HepG2 (cell line): Measurements from ENCODE around the gene GNG7. TPM values are rescaled to one million over a fixed set of nuclear protein-coding genes. Genes with fewer than 3 reads are reported as not detected.

ENCODE experiments used
- CBX5 ChIP-seq: sonication (generic); formaldehyde crosslinking; IDR thresholded peaks from 2 replicates; pipeline ENCODE4 v1.4.0; 2020; ENCODE audit warnings: missing genetic modification reagents, borderline replicate concordance
- FOXM1 ChIP-seq: sonication (generic); formaldehyde crosslinking; IDR thresholded peaks from 2 replicates; pipeline ENCODE4 v1.5.0; 2020; ENCODE audit warnings: missing genetic modification reagents
- IRF2 ChIP-seq: IDR thresholded peaks from 2 replicates; pipeline ENCODE4 v1.6.1; 2018; ENCODE audit warnings: missing genetic modification reagents, missing compliant biosample characterization
- MED8 ChIP-seq: sonication (generic); formaldehyde crosslinking; IDR thresholded peaks from 2 replicates; pipeline ENCODE4 v1.8.1; 2023; ENCODE audit warnings: mild to moderate bottlenecking, missing genetic modification reagents; ENCODE audit not compliant: insufficient replicate concordance
- NFYB ChIP-seq: sonication (generic); formaldehyde crosslinking; IDR thresholded peaks from 2 replicates; pipeline ENCODE4 v1.4.0; 2020; ENCODE audit warnings: missing genetic modification reagents
- POLR2A ChIP-seq, 2 experiments: IDR thresholded peaks; 2 replicates each; pipeline ENCODE4 v1.6.1; 2011; ENCODE audit warnings: low read depth in 2 of 2, low read length in 2 of 2, mild to moderate bottlenecking in 1 of 2, moderate library complexity in 1 of 2; ENCODE audit not compliant: insufficient read depth in 1 of 2
- PRMT3 ChIP-seq: sonication (generic); formaldehyde crosslinking; IDR thresholded peaks from 2 replicates; pipeline ENCODE4 v1.8.1; 2022; ENCODE audit warnings: low read depth, mild to moderate bottlenecking, moderate library complexity, missing genetic modification reagents, borderline replicate concordance
- RCOR2 ChIP-seq: IDR thresholded peaks from 2 replicates; pipeline ENCODE4 v1.6.1; 2016; ENCODE audit warnings: missing biosample characterization, missing genetic modification reagents
- TOPORS ChIP-seq: sonication (generic); formaldehyde crosslinking; IDR thresholded peaks from 2 replicates; pipeline ENCODE4 v1.8.0; 2023; ENCODE audit warnings: mild to moderate bottlenecking, missing genetic modification reagents
- U2AF2 ChIP-seq: fragments of 200-400 bp; formaldehyde crosslinking; IDR thresholded peaks from 2 replicates; pipeline ENCODE4 v1.6.1; 2017; ENCODE audit warnings: low read depth, mild to moderate bottlenecking, low read length
- ZFY ChIP-seq: sonication (generic); formaldehyde crosslinking; IDR thresholded peaks from 2 replicates; pipeline ENCODE4 v1.4.0; 2020; ENCODE audit warnings: missing genetic modification reagents
- ZMYM3 ChIP-seq: sonication (generic); formaldehyde crosslinking; IDR thresholded peaks from 2 replicates; pipeline ENCODE4 v1.5.1; 2020; ENCODE audit warnings: mild to moderate bottlenecking, missing genetic modification reagents
- ZNF230 ChIP-seq: sonication (generic); formaldehyde crosslinking; IDR thresholded peaks from 2 replicates; pipeline ENCODE4 v1.4.0; 2020; ENCODE audit warnings: mild to moderate bottlenecking, missing genetic modification reagents
- ZNF850 ChIP-seq: sonication (generic); formaldehyde crosslinking; conservative IDR thresholded peaks from 2 replicates; pipeline ENCODE4 v1.9.0; 2021; ENCODE audit warnings: mild to moderate bottlenecking, missing genetic modification reagents
- polyA plus RNA-seq, 8 experiments: library from polyadenylated mRNA; depleted of rRNA in 3 of 8; stranded (reverse) in 7 of 8; unstranded in 1 of 8; fragments of >200 nt; fragmentation: Illumina TruSeq in 4 of 8; extraction: Trizol in 4 of 8; gene quantifications; 2 replicates each; pipeline versions ENCODE4 v1.2.1 to v1.2.3, GENCODE V29; 2011 to 2016; ENCODE audit warnings: low read depth in 4 of 8, missing spikeins in 1 of 8, mixed read lengths in 1 of 8; ENCODE audit not compliant: insufficient read depth in 1 of 8
- total RNA-seq, 5 experiments: library from RNA; depleted of rRNA; stranded (reverse); fragments of >200 nt; fragmentation: Illumina TruSeq; extraction: Trizol; gene quantifications; 2 replicates each; pipeline ENCODE4 v1.2.3, GENCODE V29; 2016; ENCODE audit warnings: low read depth in 1 of 5
- TF ChIP-seq, protein P1 (sequence below): sonication (generic); formaldehyde crosslinking; IDR thresholded peaks from 2 replicates; pipeline ENCODE4 v1.5.1; 2020; ENCODE audit warnings: mild to moderate bottlenecking, missing genetic modification reagents, moderate library complexity
- TF ChIP-seq, protein P2 (sequence below): sonication (generic); formaldehyde crosslinking; IDR thresholded peaks from 2 replicates; pipeline ENCODE4 v1.8.0; 2022; ENCODE audit warnings: mild to moderate bottlenecking, missing genetic modification reagents; ENCODE audit not compliant: insufficient replicate concordance
- TF ChIP-seq, protein P3 (sequence below): IDR thresholded peaks from 2 replicates; pipeline ENCODE4 v1.6.1; 2016; ENCODE audit warnings: low read depth, missing genetic modification reagents, missing compliant biosample characterization
- TF ChIP-seq, protein P4 (sequence below): IDR thresholded peaks from 2 replicates; pipeline ENCODE4 v1.6.1; 2016; ENCODE audit warnings: low read depth, borderline replicate concordance

Gene GNG7
- total and polyA plus RNA-seq, 2 of the 13 experiments (the other 11 are each of a cell fraction or from before 2014, with no cell fraction given), result 1.4 to 3.3 TPM

DNA sequence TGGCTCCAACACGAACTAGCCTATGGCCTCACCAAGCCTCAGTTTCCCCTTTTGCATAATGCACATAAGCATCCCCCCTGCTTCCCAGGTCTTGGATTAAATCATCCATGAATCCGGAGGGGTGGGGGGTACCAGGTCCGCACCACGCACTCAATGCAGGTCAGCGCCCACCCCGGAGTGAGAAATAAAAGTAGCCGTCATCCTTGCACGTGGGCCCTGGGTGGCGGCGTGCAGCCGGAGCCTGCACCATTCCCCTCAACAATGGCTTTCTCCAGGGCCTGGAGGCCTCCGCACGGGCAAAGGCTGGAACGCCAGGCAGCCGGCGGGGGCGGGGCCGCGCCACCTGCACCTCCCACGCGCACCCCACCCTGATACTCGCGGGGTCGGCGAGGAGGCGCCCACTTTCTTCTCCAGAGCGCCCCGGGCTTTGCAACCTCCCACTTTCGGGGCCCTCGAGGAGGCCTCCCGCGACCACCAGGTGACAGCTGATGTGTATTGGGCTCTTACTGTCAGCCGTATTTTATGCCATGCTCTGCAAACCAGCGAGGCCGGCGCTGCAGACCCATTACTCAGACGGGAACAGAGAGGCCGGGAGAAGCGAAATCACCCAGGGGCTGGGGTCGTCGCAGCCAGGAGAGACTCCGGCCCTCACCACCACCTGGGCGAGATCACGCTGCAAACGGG, 227.3 kb downstream of the GNG7 start (continued):
- TF ChIP-seq, protein P1, sequence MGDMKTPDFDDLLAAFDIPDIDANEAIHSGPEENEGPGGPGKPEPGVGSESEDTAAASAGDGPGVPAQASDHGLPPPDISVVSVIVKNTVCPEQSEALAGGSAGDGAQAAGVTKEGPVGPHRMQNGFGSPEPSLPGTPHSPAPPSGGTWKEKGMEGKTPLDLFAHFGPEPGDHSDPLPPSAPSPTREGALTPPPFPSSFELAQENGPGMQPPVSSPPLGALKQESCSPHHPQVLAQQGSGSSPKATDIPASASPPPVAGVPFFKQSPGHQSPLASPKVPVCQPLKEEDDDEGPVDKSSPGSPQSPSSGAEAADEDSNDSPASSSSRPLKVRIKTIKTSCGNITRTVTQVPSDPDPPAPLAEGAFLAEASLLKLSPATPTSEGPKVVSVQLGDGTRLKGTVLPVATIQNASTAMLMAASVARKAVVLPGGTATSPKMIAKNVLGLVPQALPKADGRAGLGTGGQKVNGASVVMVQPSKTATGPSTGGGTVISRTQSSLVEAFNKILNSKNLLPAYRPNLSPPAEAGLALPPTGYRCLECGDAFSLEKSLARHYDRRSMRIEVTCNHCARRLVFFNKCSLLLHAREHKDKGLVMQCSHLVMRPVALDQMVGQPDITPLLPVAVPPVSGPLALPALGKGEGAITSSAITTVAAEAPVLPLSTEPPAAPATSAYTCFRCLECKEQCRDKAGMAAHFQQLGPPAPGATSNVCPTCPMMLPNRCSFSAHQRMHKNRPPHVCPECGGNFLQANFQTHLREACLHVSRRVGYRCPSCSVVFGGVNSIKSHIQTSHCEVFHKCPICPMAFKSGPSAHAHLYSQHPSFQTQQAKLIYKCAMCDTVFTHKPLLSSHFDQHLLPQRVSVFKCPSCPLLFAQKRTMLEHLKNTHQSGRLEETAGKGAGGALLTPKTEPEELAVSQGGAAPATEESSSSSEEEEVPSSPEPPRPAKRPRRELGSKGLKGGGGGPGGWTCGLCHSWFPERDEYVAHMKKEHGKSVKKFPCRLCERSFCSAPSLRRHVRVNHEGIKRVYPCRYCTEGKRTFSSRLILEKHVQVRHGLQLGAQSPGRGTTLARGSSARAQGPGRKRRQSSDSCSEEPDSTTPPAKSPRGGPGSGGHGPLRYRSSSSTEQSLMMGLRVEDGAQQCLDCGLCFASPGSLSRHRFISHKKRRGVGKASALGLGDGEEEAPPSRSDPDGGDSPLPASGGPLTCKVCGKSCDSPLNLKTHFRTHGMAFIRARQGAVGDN, result peak; percentile 74
- TF ChIP-seq MED8 (no peak), IRF2 (no peak), ZFY (CRISPR knock-in tag) (peak; percentile 50), U2AF2 (no peak), POLR2A (IDR thresholded peaks at IDR 0.05; ENCODE audit: insufficient read depth in 1 of 2, low read depth in 2 of 2, low read length in 2 of 2) (no peak), RCOR2 (CRISPR knock-in tag) (peak; percentile 90), PRMT3 (CRISPR knock-in tag) (no peak), TOPORS (CRISPR knock-in tag) (no peak), ZMYM3 (CRISPR knock-in tag) (peak; percentile 99), CBX5 (CRISPR knock-in tag) (no peak), ZNF850 (CRISPR knock-in tag) (0 out of 2 replicates have a peak, but pooled peaks have one; percentile 61), NFYB (CRISPR knock-in tag) (no peak), FOXM1 (peak; percentile 34; the same call in 1 of the 2 replicates), ZNF230 (CRISPR knock-in tag) (peak; percentile 49; the same call in 1 of the 2 replicates)
- TF ChIP-seq, protein P2, sequence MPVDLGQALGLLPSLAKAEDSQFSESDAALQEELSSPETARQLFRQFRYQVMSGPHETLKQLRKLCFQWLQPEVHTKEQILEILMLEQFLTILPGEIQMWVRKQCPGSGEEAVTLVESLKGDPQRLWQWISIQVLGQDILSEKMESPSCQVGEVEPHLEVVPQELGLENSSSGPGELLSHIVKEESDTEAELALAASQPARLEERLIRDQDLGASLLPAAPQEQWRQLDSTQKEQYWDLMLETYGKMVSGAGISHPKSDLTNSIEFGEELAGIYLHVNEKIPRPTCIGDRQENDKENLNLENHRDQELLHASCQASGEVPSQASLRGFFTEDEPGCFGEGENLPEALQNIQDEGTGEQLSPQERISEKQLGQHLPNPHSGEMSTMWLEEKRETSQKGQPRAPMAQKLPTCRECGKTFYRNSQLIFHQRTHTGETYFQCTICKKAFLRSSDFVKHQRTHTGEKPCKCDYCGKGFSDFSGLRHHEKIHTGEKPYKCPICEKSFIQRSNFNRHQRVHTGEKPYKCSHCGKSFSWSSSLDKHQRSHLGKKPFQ, result peak; percentile 15
- TF ChIP-seq, protein P3, sequence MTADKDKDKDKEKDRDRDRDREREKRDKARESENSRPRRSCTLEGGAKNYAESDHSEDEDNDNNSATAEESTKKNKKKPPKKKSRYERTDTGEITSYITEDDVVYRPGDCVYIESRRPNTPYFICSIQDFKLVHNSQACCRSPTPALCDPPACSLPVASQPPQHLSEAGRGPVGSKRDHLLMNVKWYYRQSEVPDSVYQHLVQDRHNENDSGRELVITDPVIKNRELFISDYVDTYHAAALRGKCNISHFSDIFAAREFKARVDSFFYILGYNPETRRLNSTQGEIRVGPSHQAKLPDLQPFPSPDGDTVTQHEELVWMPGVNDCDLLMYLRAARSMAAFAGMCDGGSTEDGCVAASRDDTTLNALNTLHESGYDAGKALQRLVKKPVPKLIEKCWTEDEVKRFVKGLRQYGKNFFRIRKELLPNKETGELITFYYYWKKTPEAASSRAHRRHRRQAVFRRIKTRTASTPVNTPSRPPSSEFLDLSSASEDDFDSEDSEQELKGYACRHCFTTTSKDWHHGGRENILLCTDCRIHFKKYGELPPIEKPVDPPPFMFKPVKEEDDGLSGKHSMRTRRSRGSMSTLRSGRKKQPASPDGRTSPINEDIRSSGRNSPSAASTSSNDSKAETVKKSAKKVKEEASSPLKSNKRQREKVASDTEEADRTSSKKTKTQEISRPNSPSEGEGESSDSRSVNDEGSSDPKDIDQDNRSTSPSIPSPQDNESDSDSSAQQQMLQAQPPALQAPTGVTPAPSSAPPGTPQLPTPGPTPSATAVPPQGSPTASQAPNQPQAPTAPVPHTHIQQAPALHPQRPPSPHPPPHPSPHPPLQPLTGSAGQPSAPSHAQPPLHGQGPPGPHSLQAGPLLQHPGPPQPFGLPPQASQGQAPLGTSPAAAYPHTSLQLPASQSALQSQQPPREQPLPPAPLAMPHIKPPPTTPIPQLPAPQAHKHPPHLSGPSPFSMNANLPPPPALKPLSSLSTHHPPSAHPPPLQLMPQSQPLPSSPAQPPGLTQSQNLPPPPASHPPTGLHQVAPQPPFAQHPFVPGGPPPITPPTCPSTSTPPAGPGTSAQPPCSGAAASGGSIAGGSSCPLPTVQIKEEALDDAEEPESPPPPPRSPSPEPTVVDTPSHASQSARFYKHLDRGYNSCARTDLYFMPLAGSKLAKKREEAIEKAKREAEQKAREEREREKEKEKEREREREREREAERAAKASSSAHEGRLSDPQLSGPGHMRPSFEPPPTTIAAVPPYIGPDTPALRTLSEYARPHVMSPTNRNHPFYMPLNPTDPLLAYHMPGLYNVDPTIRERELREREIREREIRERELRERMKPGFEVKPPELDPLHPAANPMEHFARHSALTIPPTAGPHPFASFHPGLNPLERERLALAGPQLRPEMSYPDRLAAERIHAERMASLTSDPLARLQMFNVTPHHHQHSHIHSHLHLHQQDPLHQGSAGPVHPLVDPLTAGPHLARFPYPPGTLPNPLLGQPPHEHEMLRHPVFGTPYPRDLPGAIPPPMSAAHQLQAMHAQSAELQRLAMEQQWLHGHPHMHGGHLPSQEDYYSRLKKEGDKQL (CRISPR knock-in tag), result no peak
- TF ChIP-seq, protein P4, sequence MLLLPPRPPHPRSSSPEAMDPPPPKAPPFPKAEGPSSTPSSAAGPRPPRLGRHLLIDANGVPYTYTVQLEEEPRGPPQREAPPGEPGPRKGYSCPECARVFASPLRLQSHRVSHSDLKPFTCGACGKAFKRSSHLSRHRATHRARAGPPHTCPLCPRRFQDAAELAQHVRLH (CRISPR knock-in tag), result no peak
